Nucleus accumbens (tissue), 56 donors: Measurements from ENCODE around the gene BMPR2.
A peak's percentile ranks its signal among the peaks of the same experiment; 100 is the strongest.

Experiments
- DNase-seq, 56 donors: peaks; one replicate each; lab custom pipeline; 2025; lab: John Stamatoyannopoulos, UW

Gene BMPR2

GRCh38 chr2:202588647-202589581, 212.8 kb downstream of the BMPR2 start:
- peak in 45 of 56 donors; percentile 2 to 64 (median 27) for DNase-seq

- DNase-seq, result no peak
These were observed 213.4 kb downstream of the BMPR2 start for GRCh38 chr2:202589582-202589949.

GRCh38 chr2:202592566-202592965, 216.4 kb downstream of the BMPR2 start:
- DNase-seq, result no peak

- no peak for DNase-seq
These were observed 223.0 kb downstream of the BMPR2 start for GRCh38 chr2:202599105-202599504.

GRCh38 chr2:202599911-202600310, 223.8 kb downstream of the BMPR2 start:
- no peak for DNase-seq

- no peak for DNase-seq
These were observed 228.6 kb downstream of the BMPR2 start for GRCh38 chr2:202604699-202605098.

GRCh38 chr2:202605174-202605573, 229.0 kb downstream of the BMPR2 start:
- no peak for DNase-seq

GRCh38 chr2:202608142-202608852, 232.2 kb downstream of the BMPR2 start:
- DNase-seq, result no peak

GRCh38 chr2:202609381-202610145, 233.4 kb downstream of the BMPR2 start:
- no peak for DNase-seq

- no peak for DNase-seq
These were observed 234.3 kb downstream of the BMPR2 start for GRCh38 chr2:202610380-202610779.

GRCh38 chr2:202612145-202612544, 236.0 kb downstream of the BMPR2 start:
- DNase-seq, result no peak

- DNase-seq, result no peak
These were observed 237.4 kb downstream of the BMPR2 start for GRCh38 chr2:202613479-202613878.
